GM19035 (cell line): ENCODE measurements around the gene C2CD2L.
"Not testable (repeated sequence)": the region's sequence is repeated elsewhere in the genome, so short reads cannot be mapped to it uniquely, and the experiment has no call there.

ENCODE experiments used
- ATAC-seq: cut with Tn5 transposase; IDR thresholded peaks from one replicate; pipeline ENCODE4 v1.9.1; 2021; ENCODE audit not compliant: unreplicated experiment

Gene C2CD2L

GRCh38 chr11:119149018-119149785, 42.1 kb downstream of the C2CD2L start, which contains the start of gene ABCG4:
ABCG4 (plus strand) TSS chr11:119149052; CDS start chr11:119149966, 914 bp downstream.
- no peak for ATAC-seq

- ATAC-seq: no peak
Measured at GRCh38 chr11:119149786-119150275, 42.7 kb downstream of the C2CD2L start.

GRCh38 chr11:119152043-119152442, 44.9 kb downstream of the C2CD2L start:
- ATAC-seq: no peak

- no peak for ATAC-seq
Measured at GRCh38 chr11:119152604-119153003, 45.5 kb downstream of the C2CD2L start.

GRCh38 chr11:119153049-119153818, 46.1 kb downstream of the C2CD2L start:
- no peak for ATAC-seq

- ATAC-seq: no peak
Measured at GRCh38 chr11:119154178-119154577, 47.0 kb downstream of the C2CD2L start.

- ATAC-seq: no peak
Measured at GRCh38 chr11:119155733-119156492, 48.8 kb downstream of the C2CD2L start.

- ATAC-seq: no peak
Measured at GRCh38 chr11:119156496-119156895, 49.4 kb downstream of the C2CD2L start.

- ATAC-seq: no peak
Measured at GRCh38 chr11:119157063-119157462, 49.9 kb downstream of the C2CD2L start.

- no peak for ATAC-seq
Measured at GRCh38 chr11:119158467-119158866, 51.3 kb downstream of the C2CD2L start.

- no peak for ATAC-seq
Measured at GRCh38 chr11:119160151-119160550, 53.0 kb downstream of the C2CD2L start.

- ATAC-seq: no peak
Measured at GRCh38 chr11:119161871-119162270, 54.7 kb downstream of the C2CD2L start.

- no peak for ATAC-seq
Measured at GRCh38 chr11:119166368-119167076, 59.4 kb downstream of the C2CD2L start.

- ATAC-seq: not testable (repeated sequence)
Measured at GRCh38 chr11:119167077-119167458, 59.9 kb downstream of the C2CD2L start.

- no peak for ATAC-seq
Measured at GRCh38 chr11:119167933-119168332, 60.8 kb downstream of the C2CD2L start.
